WTC11 (cell line): Measurements from ENCODE around the gene PREB. TPM values are rescaled to one million over a fixed set of nuclear protein-coding genes. Genes with fewer than 3 reads are reported as not detected.

Experiments
- ATAC-seq: fragments of 200-7000 bp; cut with Tn5 transposase; 2 replicates; pipeline ENCODE4 v1.10.0; 2021; ENCODE audit warnings: mild to moderate bottlenecking, moderate library complexity
- CTCF ChIA-PET: fragments of 300-600 bp; sonication (Branson Sonifier 250); formaldehyde crosslinking; loops from one replicate; lab custom pipeline; 2021; ENCODE audit warnings: antibody characterized with exemption; lab: Charles Lee
- POLR2A ChIA-PET: fragments of 350-600 bp; sonication (Branson Sonifier 250); formaldehyde crosslinking; loops from one replicate; lab custom pipeline; 2021; ENCODE audit warnings: antibody characterized with exemption; lab: Charles Lee
- DNase-seq: peaks from one replicate; pipeline ENCODE4 v3.0.0; 2021; ENCODE audit warnings: low spot score
- H3K27ac Mint-ChIP-seq: 2 replicates; pipeline ENCODE4 v1.8.0; 2021; ENCODE audit warnings: mixed read lengths
- H3K27me3 Mint-ChIP-seq: 2 replicates; pipeline ENCODE4 v1.8.0; 2021; ENCODE audit warnings: low read depth, mild to moderate bottlenecking, moderate library complexity, mixed read lengths
- H3K36me3 Mint-ChIP-seq: 2 replicates; pipeline ENCODE4 v1.8.0; 2021; ENCODE audit warnings: mixed read lengths
- H3K4me1 Mint-ChIP-seq: 2 replicates; pipeline ENCODE4 v1.8.0; 2022; ENCODE audit warnings: mixed read lengths
- H3K4me3 Mint-ChIP-seq: 2 replicates; pipeline ENCODE4 v1.8.0; 2021; ENCODE audit warnings: mild to moderate bottlenecking, moderate library complexity, mixed read lengths
- H3K9me3 Mint-ChIP-seq: 2 replicates; pipeline ENCODE4 v1.8.0; 2021; ENCODE audit warnings: mixed read lengths
- ARID4B ChIP-seq: sonication (generic); formaldehyde crosslinking; IDR thresholded peaks from 2 replicates; pipeline ENCODE4 v1.8.0; 2023; ENCODE audit warnings: missing genetic modification reagents, mild to moderate bottlenecking, borderline replicate concordance
- ATF2 ChIP-seq: sonication (generic); formaldehyde crosslinking; IDR thresholded peaks from 2 replicates; pipeline ENCODE4 v1.8.1; 2022; ENCODE audit warnings: low read depth, missing genetic modification reagents, borderline replicate concordance
- ATF3 ChIP-seq: sonication (generic); formaldehyde crosslinking; conservative IDR thresholded peaks from 2 replicates; pipeline ENCODE4 v1.8.1; 2022; ENCODE audit warnings: mild to moderate bottlenecking, missing genetic modification reagents
- CREM ChIP-seq: sonication (generic); formaldehyde crosslinking; IDR thresholded peaks from 2 replicates; pipeline ENCODE4 v1.8.1; 2022; ENCODE audit warnings: mild to moderate bottlenecking, missing genetic modification reagents, moderate library complexity
- ETV6 ChIP-seq: sonication (generic); formaldehyde crosslinking; IDR thresholded peaks from 2 replicates; pipeline ENCODE4 v1.8.1; 2022; ENCODE audit warnings: mild to moderate bottlenecking, missing genetic modification reagents
- FOXK1 ChIP-seq: sonication (generic); formaldehyde crosslinking; IDR thresholded peaks from 2 replicates; pipeline ENCODE4 v1.8.0; 2022; ENCODE audit warnings: mild to moderate bottlenecking, moderate library complexity, missing genetic modification reagents
- FOXP1 ChIP-seq: sonication (generic); formaldehyde crosslinking; IDR thresholded peaks from 2 replicates; pipeline ENCODE4 v1.8.0; 2022; ENCODE audit warnings: missing genetic modification reagents, mild to moderate bottlenecking, moderate library complexity, borderline replicate concordance
- GTF2I ChIP-seq: fragments of 250-450 bp; sonication (Bioruptor Pico); conservative IDR thresholded peaks from 2 replicates; pipeline ENCODE4 v1.4.0; 2021; ENCODE audit warnings: mild to moderate bottlenecking
- IRF1 ChIP-seq: sonication (generic); formaldehyde crosslinking; IDR thresholded peaks from 2 replicates; pipeline ENCODE4 v1.8.0; 2023; ENCODE audit warnings: missing genetic modification reagents
- JAZF1 ChIP-seq: fragments of 250-450 bp; sonication (Bioruptor Pico); IDR thresholded peaks from 2 replicates; pipeline ENCODE4 v1.9.0; 2021; ENCODE audit warnings: moderate library complexity, mild to moderate bottlenecking, inconsistent platforms
- MXD4 ChIP-seq: fragments of 250-450 bp; sonication (Bioruptor Pico); IDR thresholded peaks from 2 replicates; pipeline ENCODE4 v1.8.0; 2021; ENCODE audit warnings: mild to moderate bottlenecking, moderate library complexity, borderline replicate concordance
- PRDM15 ChIP-seq: sonication (generic); formaldehyde crosslinking; IDR thresholded peaks from 2 replicates; pipeline ENCODE4 v1.8.0; 2022; ENCODE audit warnings: missing genetic modification reagents
- RELA ChIP-seq: sonication (generic); formaldehyde crosslinking; IDR thresholded peaks from 2 replicates; pipeline ENCODE4 v1.8.1; 2022; ENCODE audit warnings: missing genetic modification reagents, mild to moderate bottlenecking, borderline replicate concordance
- SOX15 ChIP-seq: fragments of 250-450 bp; sonication (Bioruptor Pico); IDR thresholded peaks from 2 replicates; pipeline ENCODE4 v1.9.0; 2021; ENCODE audit warnings: mild to moderate bottlenecking
- ZNF121 ChIP-seq: sonication (generic); formaldehyde crosslinking; IDR thresholded peaks from 2 replicates; pipeline ENCODE4 v1.8.0; 2023; ENCODE audit warnings: missing genetic modification reagents
- ZNF263 ChIP-seq: sonication (generic); formaldehyde crosslinking; IDR thresholded peaks from 2 replicates; pipeline ENCODE4 v1.8.1; 2022; ENCODE audit warnings: low read depth, mild to moderate bottlenecking, moderate library complexity, missing genetic modification reagents
- ZNF512 ChIP-seq: sonication (generic); formaldehyde crosslinking; IDR thresholded peaks from 2 replicates; pipeline ENCODE4 v1.8.1; 2022; ENCODE audit warnings: missing genetic modification reagents, borderline replicate concordance
- total RNA-seq: library from RNA; stranded (reverse); gene quantifications from 3 replicates; pipeline ENCODE4 v1.2.3, GENCODE V29; 2021
- TF ChIP-seq, protein P1 (sequence below): sonication (generic); formaldehyde crosslinking; IDR thresholded peaks from 2 replicates; pipeline ENCODE4 v1.8.1; 2023; ENCODE audit warnings: mild to moderate bottlenecking, missing genetic modification reagents, borderline replicate concordance

The PREB gene
- total RNA-seq, 1 experiment from 2014 or later, result 69.2 TPM

GRCh38 chr2:27184115-27184514 lies 49.7 kb upstream of the PREB start:
- Mint-ChIP-seq H3K27ac (no peak overlapping the region), H3K4me1 (no peaks in the 10 kb centered on the region), H3K36me3 (no peaks in the 10 kb centered on the region), H3K9me3 (0 out of 2 replicates have a peak, but pooled peaks cover 5% of the 10 kb centered on the region), H3K4me3 (no peak overlapping the region), H3K27me3 (peaks cover 6% of the 10 kb centered on the region)
- ATAC-seq (no peak), DNase-seq (no peak)
- ChIA-PET CTCF (interaction anchor here (4.1 kb wide), 1 partner anchor 14 kb away, joined by 19 read pairs; no protein-coding TSS in a partner anchor), POLR2A (no interaction called here)
- no peak for TF ChIP-seq IRF1 (CRISPR knock-in tag)
- no peak for TF ChIP-seq ZNF121 (CRISPR knock-in tag)
- no peak for TF ChIP-seq RELA
- no peak for TF ChIP-seq GTF2I (CRISPR knock-in tag)
- no peak for TF ChIP-seq MXD4 (CRISPR knock-in tag)
- no peak for TF ChIP-seq FOXK1 (CRISPR knock-in tag)
- TF ChIP-seq CREM (CRISPR knock-in tag), result no peak
- TF ChIP-seq, protein P1, sequence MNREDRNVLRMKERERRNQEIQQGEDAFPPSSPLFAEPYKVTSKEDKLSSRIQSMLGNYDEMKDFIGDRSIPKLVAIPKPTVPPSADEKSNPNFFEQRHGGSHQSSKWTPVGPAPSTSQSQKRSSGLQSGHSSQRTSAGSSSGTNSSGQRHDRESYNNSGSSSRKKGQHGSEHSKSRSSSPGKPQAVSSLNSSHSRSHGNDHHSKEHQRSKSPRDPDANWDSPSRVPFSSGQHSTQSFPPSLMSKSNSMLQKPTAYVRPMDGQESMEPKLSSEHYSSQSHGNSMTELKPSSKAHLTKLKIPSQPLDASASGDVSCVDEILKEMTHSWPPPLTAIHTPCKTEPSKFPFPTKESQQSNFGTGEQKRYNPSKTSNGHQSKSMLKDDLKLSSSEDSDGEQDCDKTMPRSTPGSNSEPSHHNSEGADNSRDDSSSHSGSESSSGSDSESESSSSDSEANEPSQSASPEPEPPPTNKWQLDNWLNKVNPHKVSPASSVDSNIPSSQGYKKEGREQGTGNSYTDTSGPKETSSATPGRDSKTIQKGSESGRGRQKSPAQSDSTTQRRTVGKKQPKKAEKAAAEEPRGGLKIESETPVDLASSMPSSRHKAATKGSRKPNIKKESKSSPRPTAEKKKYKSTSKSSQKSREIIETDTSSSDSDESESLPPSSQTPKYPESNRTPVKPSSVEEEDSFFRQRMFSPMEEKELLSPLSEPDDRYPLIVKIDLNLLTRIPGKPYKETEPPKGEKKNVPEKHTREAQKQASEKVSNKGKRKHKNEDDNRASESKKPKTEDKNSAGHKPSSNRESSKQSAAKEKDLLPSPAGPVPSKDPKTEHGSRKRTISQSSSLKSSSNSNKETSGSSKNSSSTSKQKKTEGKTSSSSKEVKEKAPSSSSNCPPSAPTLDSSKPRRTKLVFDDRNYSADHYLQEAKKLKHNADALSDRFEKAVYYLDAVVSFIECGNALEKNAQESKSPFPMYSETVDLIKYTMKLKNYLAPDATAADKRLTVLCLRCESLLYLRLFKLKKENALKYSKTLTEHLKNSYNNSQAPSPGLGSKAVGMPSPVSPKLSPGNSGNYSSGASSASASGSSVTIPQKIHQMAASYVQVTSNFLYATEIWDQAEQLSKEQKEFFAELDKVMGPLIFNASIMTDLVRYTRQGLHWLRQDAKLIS (CRISPR knock-in tag), result no peak
- no peak for TF ChIP-seq ATF2 (CRISPR knock-in tag)
- TF ChIP-seq ZNF263 (CRISPR knock-in tag), result no peak
- TF ChIP-seq ATF3 (CRISPR knock-in tag), result no peak
- TF ChIP-seq ETV6 (CRISPR knock-in tag), result no peak
- TF ChIP-seq ARID4B, result no peak
- no peak for TF ChIP-seq JAZF1 (CRISPR knock-in tag)
- TF ChIP-seq ZNF512 (CRISPR knock-in tag), result no peak
- no peak for TF ChIP-seq PRDM15
- no peak for TF ChIP-seq SOX15 (CRISPR knock-in tag)
- no peak for TF ChIP-seq FOXP1 (CRISPR knock-in tag)
